ENCODE measurements around the gene AK4.
"Not testable (repeated sequence)": the region's sequence is repeated elsewhere in the genome, so short reads cannot be mapped to it uniquely, and the experiment has no call there.

The AK4 gene

GRCh38 chr1:65216989-65217388 is 69.0 kb downstream of the AK4 start:
- DNase-seq: no peak

GRCh38 chr1:65221638-65222339 is 73.8 kb downstream of the AK4 start:
- DNase-seq: no peak

GRCh38 chr1:65222340-65222940 is 74.4 kb downstream of the AK4 start:
- no peak for DNase-seq

GRCh38 chr1:65224681-65225091 is 76.7 kb downstream of the AK4 start:
- no peak for DNase-seq

- DNase-seq: no peak
Observed at GRCh38 chr1:65225179-65225578, 77.2 kb downstream of the AK4 start.

- no peak for DNase-seq
Observed at GRCh38 chr1:65229201-65229600, 81.2 kb downstream of the AK4 start.

- DNase-seq: no peak
Observed at GRCh38 chr1:65229754-65230339, 81.8 kb downstream of the AK4 start.

- DNase-seq: no peak
Observed at GRCh38 chr1:65230731-65231481, 82.9 kb downstream of the AK4 start.

- no peak for DNase-seq
Observed at GRCh38 chr1:65231718-65232330, 83.8 kb downstream of the AK4 start.

- DNase-seq: no peak
Observed at GRCh38 chr1:65232461-65232990, 84.5 kb downstream of the AK4 start.

GRCh38 chr1:65233782-65234181 is 85.8 kb downstream of the AK4 start:
- no peak for DNase-seq

GRCh38 chr1:65235867-65236805 is 88.1 kb downstream of the AK4 start:
- DNase-seq: peak in 3 of 6 experiments; percentile 10 to 34 (median 11)

GRCh38 chr1:65237088-65237487 is 89.1 kb downstream of the AK4 start:
- DNase-seq: not testable (repeated sequence)

- DNase-seq: no peak
Observed at GRCh38 chr1:65237503-65237902, 89.5 kb downstream of the AK4 start.

GRCh38 chr1:65238010-65238409 is 90.0 kb downstream of the AK4 start:
- DNase-seq: no peak

GRCh38 chr1:65243491-65243890 is 95.5 kb downstream of the AK4 start:
- DNase-seq: no peak

GRCh38 chr1:65245295-65245694 is 97.3 kb downstream of the AK4 start:
- no peak for DNase-seq

- no peak for DNase-seq
Observed at GRCh38 chr1:65247419-65248359, 99.7 kb downstream of the AK4 start.

GRCh38 chr1:65250826-65251225 is 102.8 kb downstream of the AK4 start:
- no peak for DNase-seq

- DNase-seq: no peak
Observed at GRCh38 chr1:65253800-65254319, 105.9 kb downstream of the AK4 start.

Measured in stimulated activated naive CD4-positive, alpha-beta T cell (primary cell).